Measurements from ENCODE around the gene ATXN1.

ATXN1 gene

DNA sequence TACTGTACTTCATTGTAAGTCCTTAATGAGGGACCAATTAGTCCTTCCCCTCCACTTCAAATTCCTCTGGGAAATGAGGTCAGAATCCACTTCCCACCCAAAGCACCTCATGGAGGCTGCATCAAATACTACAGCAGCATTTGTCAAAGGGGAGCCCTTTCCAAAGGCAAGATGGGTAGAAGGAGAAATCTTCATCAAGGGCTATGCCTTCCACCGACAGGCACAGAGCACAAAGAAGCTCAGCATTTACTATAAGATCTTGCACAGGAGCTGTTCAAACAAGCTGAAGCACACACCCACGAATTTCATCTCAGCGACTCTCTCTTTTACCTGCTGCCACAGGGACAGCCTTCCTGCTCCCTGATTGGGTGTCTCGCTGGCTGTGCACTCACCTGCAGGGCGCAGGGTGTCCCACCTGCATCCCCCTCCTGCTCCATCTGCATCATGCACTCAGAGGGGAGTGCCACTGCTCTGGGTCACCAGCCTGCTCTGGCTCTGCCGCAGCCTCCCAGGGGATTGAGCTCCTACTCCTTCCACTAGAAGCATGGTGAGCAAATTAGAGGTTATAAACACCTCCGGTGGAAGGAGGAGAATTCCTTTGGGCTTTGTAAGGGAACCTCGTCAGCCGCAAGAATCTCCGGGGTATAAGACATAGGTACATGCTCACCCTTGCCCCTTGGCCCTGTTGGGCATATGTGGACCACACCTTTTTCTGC lies 164.5 kb downstream of the ATXN1 start:
- DNase-seq, result no peak

DNA sequence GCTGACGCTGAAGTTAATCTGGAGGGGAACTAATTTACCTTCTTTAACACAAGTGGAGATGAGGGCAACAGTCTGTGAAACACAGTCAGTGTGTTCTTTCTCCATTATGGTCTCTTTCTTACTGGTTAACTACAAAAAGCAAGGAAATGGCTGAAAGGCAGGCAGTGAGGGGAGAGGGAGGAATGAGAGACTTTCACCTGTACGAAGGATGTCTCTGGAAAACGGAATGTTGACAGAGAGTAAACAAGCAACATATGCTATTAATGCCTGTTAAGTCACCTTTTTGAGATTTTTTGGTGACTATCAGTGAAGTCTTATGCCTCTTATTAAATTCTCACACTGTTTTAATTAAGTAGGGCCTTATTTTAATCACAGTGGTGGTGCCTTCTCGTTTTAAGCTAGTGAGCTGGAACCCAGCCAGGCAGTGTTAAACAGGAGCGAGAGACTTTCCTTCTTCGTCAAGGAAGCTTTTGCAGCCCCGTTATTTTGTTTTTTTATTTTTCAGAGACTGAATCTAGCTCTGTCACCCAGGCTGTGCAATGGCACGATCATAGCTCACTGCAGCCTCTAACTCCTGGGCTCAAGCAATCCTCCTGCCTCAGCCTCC lies 165.6 kb downstream of the ATXN1 start:
- no peak for DNase-seq

DNA sequence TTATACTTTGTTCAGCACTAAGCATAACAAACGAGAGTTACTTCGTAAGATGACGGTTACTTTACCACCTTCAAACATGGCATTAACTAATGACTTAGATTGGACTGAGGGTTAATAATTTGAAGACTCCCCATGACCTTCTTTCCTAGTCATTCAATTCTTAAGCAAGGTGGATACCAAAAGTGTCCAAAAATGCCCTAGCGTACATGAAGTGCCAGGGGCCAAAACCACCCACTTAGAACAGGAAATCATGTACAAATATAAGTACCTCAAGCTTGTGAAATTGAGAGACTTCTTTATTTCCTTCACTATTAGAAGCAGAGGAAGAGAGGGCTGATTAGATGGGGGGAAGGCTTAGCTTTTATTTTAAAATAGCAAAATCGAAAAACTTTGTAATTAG lies 166.4 kb downstream of the ATXN1 start:
- DNase-seq, result no peak

GRCh38 chr6:16592223-16592911 lies 168.9 kb downstream of the ATXN1 start:
- no peak for DNase-seq

GRCh38 chr6:16591396-16592222 lies 169.7 kb downstream of the ATXN1 start:
- no peak for DNase-seq

- DNase-seq, result no peak
Measured at GRCh38 chr6:16585805-16586204, 175.5 kb downstream of the ATXN1 start.

- DNase-seq, result no peak
Measured at GRCh38 chr6:16583144-16583762, 178.0 kb downstream of the ATXN1 start.

DNA sequence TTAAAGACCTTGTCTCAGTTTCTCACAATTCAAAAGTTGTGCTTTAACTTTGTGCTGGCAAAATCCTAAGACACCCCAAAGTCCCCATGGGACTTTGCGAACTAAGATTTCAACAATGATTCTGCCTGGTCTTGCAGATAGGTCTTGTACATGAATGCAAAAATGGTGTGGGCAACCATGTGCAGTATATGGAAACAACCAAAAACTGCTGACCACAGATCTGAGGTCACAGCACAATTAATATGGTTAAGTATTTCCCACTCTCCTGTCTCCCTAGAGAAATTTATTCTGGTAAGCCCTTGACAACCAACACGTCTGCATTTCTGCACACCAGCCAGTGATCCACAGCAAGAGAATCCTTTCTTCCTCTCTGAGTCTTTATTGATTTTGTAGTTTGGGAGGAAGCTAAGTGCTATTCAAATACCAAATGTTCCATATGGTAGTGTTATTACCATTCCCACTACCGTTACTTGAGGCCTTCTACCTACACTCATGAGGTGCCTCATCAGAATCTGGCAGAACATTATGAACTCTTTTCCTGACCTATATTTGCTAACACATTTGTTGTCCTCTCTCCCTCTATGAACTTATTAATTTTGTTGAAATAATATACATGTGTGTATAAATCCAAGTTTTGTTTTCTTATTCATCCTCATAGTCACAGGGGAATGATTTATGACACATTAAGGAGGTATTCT lies 178.7 kb downstream of the ATXN1 start:
- no peak for DNase-seq

GRCh38 chr6:16578695-16579285 lies 182.5 kb downstream of the ATXN1 start:
- DNase-seq, result no peak

- DNase-seq, result no peak
Measured at GRCh38 chr6:16576451-16577368, 184.6 kb downstream of the ATXN1 start.

DNA sequence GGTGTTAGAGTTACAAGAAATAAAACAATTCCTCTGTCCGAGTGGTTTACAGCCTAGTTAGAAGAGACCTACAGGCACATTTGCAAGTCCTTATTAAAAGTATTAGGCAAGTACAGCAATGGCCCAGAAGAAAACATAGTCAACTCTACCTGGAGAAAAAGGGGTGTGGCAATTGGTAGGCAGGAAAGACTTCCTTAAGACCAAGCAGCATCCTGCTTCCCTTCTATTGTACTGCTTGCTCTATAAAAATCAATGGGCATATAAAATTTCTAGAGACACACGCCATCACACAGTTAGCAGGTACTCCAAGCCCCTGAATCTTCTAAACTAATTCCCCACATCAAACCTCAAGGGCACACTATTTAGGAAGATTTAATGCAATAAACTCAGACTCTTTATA lies 185.6 kb downstream of the ATXN1 start:
- no peak for DNase-seq

GRCh38 chr6:16572943-16573342 lies 188.3 kb downstream of the ATXN1 start:
- no peak for DNase-seq

- DNase-seq, result no peak
Measured at GRCh38 chr6:16572317-16572716, 188.9 kb downstream of the ATXN1 start.

GRCh38 chr6:16570946-16571345 lies 190.3 kb downstream of the ATXN1 start:
- DNase-seq, result no peak

DNA sequence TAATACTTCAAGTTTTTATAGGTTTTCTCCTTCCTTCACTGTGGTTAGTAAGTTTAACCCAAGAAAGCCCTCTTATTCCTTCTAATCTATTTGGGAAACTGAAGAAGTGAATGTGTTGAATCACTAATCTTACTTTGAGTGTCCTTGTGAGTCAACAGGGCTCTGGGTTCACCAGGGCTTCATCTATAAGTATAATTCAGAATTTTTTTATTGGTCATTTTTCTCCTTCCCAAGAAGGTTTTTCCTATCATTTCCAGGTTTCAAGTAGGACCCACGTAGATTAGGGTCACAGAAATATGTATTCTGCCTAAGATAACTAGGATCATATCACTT lies 191.1 kb downstream of the ATXN1 start:
- DNase-seq, result no peak

DNA sequence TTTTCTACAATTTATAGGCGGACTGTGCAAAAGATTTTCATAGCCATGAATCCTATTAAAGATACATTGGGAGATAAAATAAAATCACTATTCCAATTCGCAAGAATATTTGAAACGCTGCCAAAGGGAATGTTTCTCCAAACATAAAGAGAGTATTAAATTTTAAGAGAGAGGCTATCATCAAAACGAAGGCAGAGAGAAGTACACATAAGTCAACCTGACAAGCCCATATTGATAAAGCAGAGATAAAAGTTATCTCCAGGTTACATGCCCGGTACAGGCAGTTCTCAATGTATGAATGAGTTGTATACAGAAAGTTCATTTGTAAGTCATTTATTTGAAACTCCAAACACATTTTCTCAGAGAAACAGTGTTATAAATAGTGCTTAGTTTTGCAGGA lies 193.1 kb downstream of the ATXN1 start:
- DNase-seq, result no peak

GRCh38 chr6:16567071-16567470 lies 194.2 kb downstream of the ATXN1 start:
- DNase-seq, result no peak

DNA sequence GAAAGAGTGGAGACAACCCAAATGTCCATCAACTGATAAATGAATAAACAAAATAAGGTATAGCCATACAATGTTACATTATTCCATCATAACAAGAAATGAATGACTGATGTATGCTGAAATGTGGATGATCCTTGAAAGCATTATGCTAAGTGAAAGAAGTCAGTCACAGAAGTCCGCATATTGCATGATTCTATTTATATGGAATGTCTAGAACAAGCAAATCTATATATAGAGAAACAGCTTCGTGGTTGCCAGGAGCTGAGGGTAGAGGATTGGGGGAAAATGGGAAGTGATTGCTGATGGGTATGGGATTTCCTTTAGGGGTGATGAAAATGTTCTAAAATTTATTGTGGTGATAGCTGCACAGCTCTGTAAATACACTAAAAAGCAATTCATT lies 196.8 kb downstream of the ATXN1 start:
- no peak for DNase-seq

DNA sequence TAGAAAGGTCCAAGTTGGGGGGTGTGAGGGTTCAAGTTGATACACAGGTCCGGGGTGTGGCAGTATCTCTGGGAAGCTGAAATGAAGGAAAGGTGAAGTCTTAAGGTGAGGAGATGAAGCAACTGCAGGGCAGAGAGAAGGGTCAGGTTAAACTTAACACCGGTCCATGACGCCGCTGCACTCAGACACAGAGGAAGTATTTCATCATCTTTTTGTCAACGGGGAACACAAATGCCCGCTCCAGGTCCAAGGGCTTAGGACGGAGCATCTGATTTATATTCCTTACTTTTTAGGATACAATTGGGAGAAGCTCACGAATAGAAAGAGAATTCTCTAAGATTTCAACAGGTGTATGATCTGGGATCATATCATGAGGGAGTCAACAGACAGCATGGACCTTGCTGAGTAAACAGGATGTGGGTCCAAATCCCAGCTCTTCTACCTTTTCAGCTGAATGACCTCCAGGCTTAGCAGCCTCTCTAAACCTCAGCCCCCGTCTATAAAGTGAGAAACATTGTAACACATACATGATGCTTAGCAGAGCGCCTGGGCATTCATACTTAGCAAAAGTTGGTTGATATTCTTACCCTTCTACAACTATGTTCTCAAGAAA lies 197.5 kb downstream of the ATXN1 start:
- DNase-seq, result no peak

DNA sequence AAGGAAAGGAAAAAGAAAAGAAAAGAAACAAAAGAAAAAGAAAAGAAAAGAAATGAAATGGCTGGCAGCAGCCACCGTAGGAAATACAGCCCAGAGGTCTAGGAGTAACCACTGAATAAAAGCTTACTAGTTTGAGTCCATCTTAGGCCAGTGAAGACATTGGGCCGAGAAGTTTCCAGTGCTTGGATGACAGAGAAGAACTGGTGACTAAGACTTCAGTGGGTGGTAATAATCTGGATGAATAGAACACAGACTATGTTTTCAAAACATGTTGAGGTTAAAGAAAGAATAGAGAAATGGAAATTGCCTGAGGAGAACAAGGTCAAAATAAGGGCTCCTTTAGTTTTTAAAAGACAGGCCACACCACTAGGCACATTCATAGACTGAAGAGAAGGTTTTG lies 198.8 kb downstream of the ATXN1 start:
- DNase-seq, result no peak

Data from DMS79 treated with DMSO at 0.1 percent for 48 hours (cell line).